ENCODE results near the gene CLPTM1. TPM values are rescaled to one million over a fixed set of nuclear protein-coding genes. Genes with fewer than 3 reads are reported as not detected.

The CLPTM1 gene
- total RNA-seq, 4 donors from 2014 or later, result 65.3 to 94.6 (median 79.8) TPM

- DNase-seq, result no peak
- WGBS, 2 donors (ENCODE audit: low coverage in 1 of 2), result 100% methylated on average over 1 to 2 of the region's 2 CpGs
- TF ChIP-seq, protein P1, sequence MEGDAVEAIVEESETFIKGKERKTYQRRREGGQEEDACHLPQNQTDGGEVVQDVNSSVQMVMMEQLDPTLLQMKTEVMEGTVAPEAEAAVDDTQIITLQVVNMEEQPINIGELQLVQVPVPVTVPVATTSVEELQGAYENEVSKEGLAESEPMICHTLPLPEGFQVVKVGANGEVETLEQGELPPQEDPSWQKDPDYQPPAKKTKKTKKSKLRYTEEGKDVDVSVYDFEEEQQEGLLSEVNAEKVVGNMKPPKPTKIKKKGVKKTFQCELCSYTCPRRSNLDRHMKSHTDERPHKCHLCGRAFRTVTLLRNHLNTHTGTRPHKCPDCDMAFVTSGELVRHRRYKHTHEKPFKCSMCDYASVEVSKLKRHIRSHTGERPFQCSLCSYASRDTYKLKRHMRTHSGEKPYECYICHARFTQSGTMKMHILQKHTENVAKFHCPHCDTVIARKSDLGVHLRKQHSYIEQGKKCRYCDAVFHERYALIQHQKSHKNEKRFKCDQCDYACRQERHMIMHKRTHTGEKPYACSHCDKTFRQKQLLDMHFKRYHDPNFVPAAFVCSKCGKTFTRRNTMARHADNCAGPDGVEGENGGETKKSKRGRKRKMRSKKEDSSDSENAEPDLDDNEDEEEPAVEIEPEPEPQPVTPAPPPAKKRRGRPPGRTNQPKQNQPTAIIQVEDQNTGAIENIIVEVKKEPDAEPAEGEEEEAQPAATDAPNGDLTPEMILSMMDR (IDR thresholded peaks at IDR 0.05), result no peak
- TF ChIP-seq POLR2A (IDR thresholded peaks at IDR 0.05), result no peak
- TF ChIP-seq EP300 (IDR thresholded peaks at IDR 0.05; ENCODE audit: low read depth), result no peak
- TF ChIP-seq POLR2AphosphoS5 (IDR thresholded peaks at IDR 0.05), result no peak
- H3K36me3 ChIP-seq, result peaks cover 0 to 48% (median 0%) of the 10 kb centered on the region in 4 donors
- no peak overlapping the region for H3K4me3 ChIP-seq
- no peaks in the 10 kb centered on the region for H3K9me3 ChIP-seq
- in situ Hi-C loops (cut with MboI; ENCODE audit: low pct_ligation_motif_present in 1 of 4, low pct_unique_long_range_greater_than_20kb in 1 of 4, low sequenced_read_pairs in 3 of 4), result no loop called here
- intact Hi-C loops (cut with DNase I; ENCODE audit: low total_unique reads), result no loop called here
- H3K4me1 ChIP-seq, result no peaks in the 10 kb centered on the region
- no peak overlapping the region for H3K27ac ChIP-seq
- H3K27me3 ChIP-seq, result no peaks in the 10 kb centered on the region
Measured at GRCh38 chr19:45027371-45027770, 72.2 kb downstream of the CLPTM1 start.

GRCh38 chr19:45030825-45031224 is 75.6 kb downstream of the CLPTM1 start:
- peaks cover 0 to 52% (median 2%) of the 10 kb centered on the region in 4 donors for H3K36me3 ChIP-seq
- TF ChIP-seq POLR2A (IDR thresholded peaks at IDR 0.05) (no peak), POLR2AphosphoS5 (IDR thresholded peaks at IDR 0.05) (no peak), EP300 (IDR thresholded peaks at IDR 0.05; ENCODE audit: low read depth) (no peak)
- TF ChIP-seq, protein P1 (IDR thresholded peaks at IDR 0.05), result no peak
- H3K4me3 ChIP-seq, result no peak overlapping the region
- in situ Hi-C loops (cut with MboI; ENCODE audit: low pct_ligation_motif_present in 1 of 4, low pct_unique_long_range_greater_than_20kb in 1 of 4, low sequenced_read_pairs in 3 of 4), result no loop called here
- no peaks in the 10 kb centered on the region for H3K27me3 ChIP-seq
- no peaks in the 10 kb centered on the region for H3K9me3 ChIP-seq
- 93 to 96% methylated on average over 4 to 6 of the region's 6 CpGs for WGBS, 2 donors (ENCODE audit: low coverage in 1 of 2)
- H3K27ac ChIP-seq, result no peak overlapping the region
- intact Hi-C loops (cut with DNase I; ENCODE audit: low total_unique reads), result no loop called here
- H3K4me1 ChIP-seq, result no peaks in the 10 kb centered on the region
- DNase-seq, result no peak

GRCh38 chr19:45032421-45032820 is 77.2 kb downstream of the CLPTM1 start:
- no peaks in the 10 kb centered on the region for H3K9me3 ChIP-seq
- TF ChIP-seq POLR2AphosphoS5 (IDR thresholded peaks at IDR 0.05), result no peak
- no peak for TF ChIP-seq EP300 (IDR thresholded peaks at IDR 0.05; ENCODE audit: low read depth)
- no peak for TF ChIP-seq POLR2A (IDR thresholded peaks at IDR 0.05)
- peaks cover 0 to 42% (median 2%) of the 10 kb centered on the region in 4 donors for H3K36me3 ChIP-seq
- no peak overlapping the region for H3K27ac ChIP-seq
- no peaks in the 10 kb centered on the region for H3K4me1 ChIP-seq
- WGBS, 2 donors (ENCODE audit: low coverage in 1 of 2), result 96% methylated on average over 10 of the region's 18 CpGs; no CpG with 5 or more reads in 1 of the 2 donors
- DNase-seq, result no peak
- H3K27me3 ChIP-seq, result no peaks in the 10 kb centered on the region
- intact Hi-C loops (cut with DNase I; ENCODE audit: low total_unique reads) (no loop called here), in situ Hi-C loops (cut with MboI; ENCODE audit: low pct_ligation_motif_present in 1 of 4, low pct_unique_long_range_greater_than_20kb in 1 of 4, low sequenced_read_pairs in 3 of 4) (no loop called here)
- no peak overlapping the region for H3K4me3 ChIP-seq

GRCh38 chr19:45035755-45036154 is 80.6 kb downstream of the CLPTM1 start:
- no peaks in the 10 kb centered on the region for H3K27me3 ChIP-seq
- no peak overlapping the region for H3K27ac ChIP-seq
- no peak for DNase-seq
- H3K4me1 ChIP-seq, result peaks cover 13 to 22% (median 20%) of the 10 kb centered on the region in 4 donors
- in situ Hi-C loops (cut with MboI; ENCODE audit: low pct_ligation_motif_present in 1 of 4, low pct_unique_long_range_greater_than_20kb in 1 of 4, low sequenced_read_pairs in 3 of 4) (no loop called here), intact Hi-C loops (cut with DNase I; ENCODE audit: low total_unique reads) (no loop called here)
- peaks cover 0 to 12% (median 5%) of the 10 kb centered on the region in 4 donors for H3K36me3 ChIP-seq
- 93 to 96% methylated on average over 2 to 6 of the region's 6 CpGs for WGBS, 2 donors (ENCODE audit: low coverage in 1 of 2)
- H3K4me3 ChIP-seq, result no peak overlapping the region
- TF ChIP-seq EP300 (IDR thresholded peaks at IDR 0.05; ENCODE audit: low read depth) (no peak), POLR2AphosphoS5 (IDR thresholded peaks at IDR 0.05) (no peak), POLR2A (IDR thresholded peaks at IDR 0.05) (no peak)
- TF ChIP-seq, protein P1 (IDR thresholded peaks at IDR 0.05), result no peak
- no peaks in the 10 kb centered on the region for H3K9me3 ChIP-seq

Measured in transverse colon (tissue), 4 donors.